WTC11 (cell line): ENCODE results near the gene FBH1. TPM values are rescaled to one million over a fixed set of nuclear protein-coding genes. Genes with fewer than 3 reads are reported as not detected.

Experiments used
- ATAC-seq: fragments of 200-7000 bp; cut with Tn5 transposase; 2 replicates; pipeline ENCODE4 v1.10.0; 2021; ENCODE audit warnings: mild to moderate bottlenecking, moderate library complexity
- CTCF ChIA-PET: fragments of 300-600 bp; sonication (Branson Sonifier 250); formaldehyde crosslinking; loops from one replicate; lab custom pipeline; 2021; ENCODE audit warnings: antibody characterized with exemption; lab: Charles Lee
- POLR2A ChIA-PET: fragments of 350-600 bp; sonication (Branson Sonifier 250); formaldehyde crosslinking; loops from one replicate; lab custom pipeline; 2021; ENCODE audit warnings: antibody characterized with exemption; lab: Charles Lee
- DNase-seq: peaks from one replicate; pipeline ENCODE4 v3.0.0; 2021; ENCODE audit warnings: low spot score
- H3K27ac Mint-ChIP-seq: 2 replicates; pipeline ENCODE4 v1.8.0; 2021; ENCODE audit warnings: mixed read lengths
- H3K27me3 Mint-ChIP-seq: 2 replicates; pipeline ENCODE4 v1.8.0; 2021; ENCODE audit warnings: low read depth, mild to moderate bottlenecking, moderate library complexity, mixed read lengths
- H3K36me3 Mint-ChIP-seq: 2 replicates; pipeline ENCODE4 v1.8.0; 2021; ENCODE audit warnings: mixed read lengths
- H3K4me1 Mint-ChIP-seq: 2 replicates; pipeline ENCODE4 v1.8.0; 2022; ENCODE audit warnings: mixed read lengths
- H3K4me3 Mint-ChIP-seq: 2 replicates; pipeline ENCODE4 v1.8.0; 2021; ENCODE audit warnings: mild to moderate bottlenecking, moderate library complexity, mixed read lengths
- H3K9me3 Mint-ChIP-seq: 2 replicates; pipeline ENCODE4 v1.8.0; 2021; ENCODE audit warnings: mixed read lengths
- ATF2 ChIP-seq: sonication (generic); formaldehyde crosslinking; IDR thresholded peaks from 2 replicates; pipeline ENCODE4 v1.8.1; 2022; ENCODE audit warnings: low read depth, missing genetic modification reagents, borderline replicate concordance
- ATF6 ChIP-seq: sonication (generic); formaldehyde crosslinking; IDR thresholded peaks from 2 replicates; pipeline ENCODE4 v1.8.1; 2023; ENCODE audit warnings: mild to moderate bottlenecking, missing genetic modification reagents
- CREB1 ChIP-seq: sonication (generic); formaldehyde crosslinking; IDR thresholded peaks from 2 replicates; pipeline ENCODE4 v1.8.0; 2023; ENCODE audit warnings: mild to moderate bottlenecking, missing genetic modification reagents
- E2F1 ChIP-seq: sonication (generic); formaldehyde crosslinking; IDR thresholded peaks from 2 replicates; pipeline ENCODE4 v1.8.0; 2022; ENCODE audit warnings: mild to moderate bottlenecking, missing genetic modification reagents
- FOXK1 ChIP-seq: sonication (generic); formaldehyde crosslinking; IDR thresholded peaks from 2 replicates; pipeline ENCODE4 v1.8.0; 2022; ENCODE audit warnings: mild to moderate bottlenecking, moderate library complexity, missing genetic modification reagents
- FOXP1 ChIP-seq: sonication (generic); formaldehyde crosslinking; IDR thresholded peaks from 2 replicates; pipeline ENCODE4 v1.8.0; 2022; ENCODE audit warnings: missing genetic modification reagents, mild to moderate bottlenecking, moderate library complexity, borderline replicate concordance
- MLX ChIP-seq: sonication (generic); formaldehyde crosslinking; IDR thresholded peaks from 2 replicates; pipeline ENCODE4 v1.8.1; 2023; ENCODE audit warnings: mild to moderate bottlenecking, missing genetic modification reagents, moderate library complexity
- NR2C2 ChIP-seq: sonication (generic); formaldehyde crosslinking; IDR thresholded peaks from 2 replicates; pipeline ENCODE4 v1.8.0; 2022; ENCODE audit warnings: mild to moderate bottlenecking, missing genetic modification reagents
- OVOL2 ChIP-seq: fragments of 250-450 bp; sonication (Bioruptor Pico); IDR thresholded peaks from 2 replicates; pipeline ENCODE4 v1.9.0; 2021; ENCODE audit warnings: mild to moderate bottlenecking, borderline replicate concordance
- PREB ChIP-seq: sonication (generic); formaldehyde crosslinking; IDR thresholded peaks from 2 replicates; pipeline ENCODE4 v1.8.1; 2022; ENCODE audit warnings: mild to moderate bottlenecking, missing genetic modification reagents, moderate library complexity, borderline replicate concordance
- SOX15 ChIP-seq: fragments of 250-450 bp; sonication (Bioruptor Pico); IDR thresholded peaks from 2 replicates; pipeline ENCODE4 v1.9.0; 2021; ENCODE audit warnings: mild to moderate bottlenecking
- SP1 ChIP-seq: sonication (generic); formaldehyde crosslinking; conservative IDR thresholded peaks from 2 replicates; pipeline ENCODE4 v1.8.1; 2022; ENCODE audit warnings: missing genetic modification reagents
- STAT6 ChIP-seq: sonication (generic); formaldehyde crosslinking; conservative IDR thresholded peaks from 2 replicates; pipeline ENCODE4 v1.8.1; 2023; ENCODE audit warnings: mild to moderate bottlenecking, low read depth, missing genetic modification reagents, moderate library complexity
- TEAD4 ChIP-seq: sonication (generic); formaldehyde crosslinking; IDR thresholded peaks from 2 replicates; pipeline ENCODE4 v1.8.0; 2022; ENCODE audit warnings: mild to moderate bottlenecking, missing genetic modification reagents
- TP53 ChIP-seq: sonication (generic); formaldehyde crosslinking; IDR thresholded peaks from 2 replicates; pipeline ENCODE4 v1.8.1; 2023; ENCODE audit warnings: mild to moderate bottlenecking, missing genetic modification reagents
- ZBTB21 ChIP-seq: sonication (generic); formaldehyde crosslinking; IDR thresholded peaks from 2 replicates; pipeline ENCODE4 v1.8.1; 2023; ENCODE audit warnings: mild to moderate bottlenecking, missing genetic modification reagents, borderline replicate concordance
- ZMAT4 ChIP-seq: fragments of 250-450 bp; sonication (Bioruptor Pico); IDR thresholded peaks from 2 replicates; pipeline ENCODE4 v1.9.0; 2021; ENCODE audit warnings: mild to moderate bottlenecking
- ZNF219 ChIP-seq: sonication (generic); formaldehyde crosslinking; IDR thresholded peaks from 2 replicates; pipeline ENCODE4 v1.8.0; 2023; ENCODE audit warnings: missing genetic modification reagents, mild to moderate bottlenecking, borderline replicate concordance
- ZNF232 ChIP-seq: sonication (generic); formaldehyde crosslinking; IDR thresholded peaks from 2 replicates; pipeline ENCODE4 v1.8.0; 2022; ENCODE audit warnings: mild to moderate bottlenecking, missing genetic modification reagents
- ZNF416 ChIP-seq: fragments of 250-450 bp; sonication (Bioruptor Pico); IDR thresholded peaks from 2 replicates; pipeline ENCODE4 v1.9.0; 2021; ENCODE audit warnings: mild to moderate bottlenecking, inconsistent platforms
- total RNA-seq: library from RNA; stranded (reverse); gene quantifications from 3 replicates; pipeline ENCODE4 v1.2.3, GENCODE V29; 2021

Gene FBH1
- total RNA-seq, 1 experiment from 2014 or later: 66.8 TPM

GRCh38 chr10:5964736-5965135, 74.7 kb downstream of the FBH1 start (continued):
- TF ChIP-seq E2F1 (CRISPR knock-in tag) (no peak), SP1 (CRISPR knock-in tag) (no peak), ZNF219 (CRISPR knock-in tag) (no peak), CREB1 (CRISPR knock-in tag) (no peak), TEAD4 (no peak), FOXP1 (no peak)

GRCh38 chr10:5965266-5965665, 75.2 kb downstream of the FBH1 start:
- Mint-ChIP-seq H3K4me3 (no peak overlapping the region), H3K27ac (no peak overlapping the region), H3K9me3 (no peaks in the 10 kb centered on the region), H3K36me3 (no peaks in the 10 kb centered on the region), H3K4me1 (no peaks in the 10 kb centered on the region), H3K27me3 (no peaks in the 10 kb centered on the region)
- CTCF ChIA-PET: interaction anchor here (1.3 kb wide), 1 partner anchor 121 kb away, joined by 5 read pairs; no protein-coding TSS in a partner anchor
- DNase-seq: no peak
- POLR2A ChIA-PET: no interaction called here
- no peak for TF ChIP-seq MLX (CRISPR knock-in tag)
- no peak for TF ChIP-seq ATF6 (CRISPR knock-in tag)
- no peak for TF ChIP-seq ATF2 (CRISPR knock-in tag)
- ATAC-seq: no peak

GRCh38 chr10:5968037-5968680, 78.1 kb downstream of the FBH1 start:
- Mint-ChIP-seq H3K9me3 (no peaks in the 10 kb centered on the region), H3K27ac (no peak overlapping the region), H3K27me3 (no peaks in the 10 kb centered on the region), H3K36me3 (no peaks in the 10 kb centered on the region), H3K4me3 (no peak overlapping the region), H3K4me1 (no peaks in the 10 kb centered on the region)
- no peak for ATAC-seq
- ChIA-PET CTCF (no interaction called here), POLR2A (no interaction called here)
- no peak for DNase-seq
- no peak for TF ChIP-seq ZBTB21
- no peak for TF ChIP-seq ZNF232
- no peak for TF ChIP-seq ZNF416 (CRISPR knock-in tag)
- TF ChIP-seq NR2C2 (CRISPR knock-in tag): no peak
- no peak for TF ChIP-seq MLX (CRISPR knock-in tag)
- TF ChIP-seq ATF6 (CRISPR knock-in tag): no peak
- no peak for TF ChIP-seq OVOL2 (CRISPR knock-in tag)
- TF ChIP-seq TEAD4: no peak
- TF ChIP-seq ZMAT4 (CRISPR knock-in tag): no peak
- no peak for TF ChIP-seq FOXK1
- no peak for TF ChIP-seq FOXP1
- no peak for TF ChIP-seq STAT6 (CRISPR knock-in tag)
- no peak for TF ChIP-seq SOX15 (CRISPR knock-in tag)
- no peak for TF ChIP-seq PREB (CRISPR knock-in tag)
- TF ChIP-seq TP53: no peak
